ENCODE data around the gene KCNC2.

KCNC2 gene

DNA sequence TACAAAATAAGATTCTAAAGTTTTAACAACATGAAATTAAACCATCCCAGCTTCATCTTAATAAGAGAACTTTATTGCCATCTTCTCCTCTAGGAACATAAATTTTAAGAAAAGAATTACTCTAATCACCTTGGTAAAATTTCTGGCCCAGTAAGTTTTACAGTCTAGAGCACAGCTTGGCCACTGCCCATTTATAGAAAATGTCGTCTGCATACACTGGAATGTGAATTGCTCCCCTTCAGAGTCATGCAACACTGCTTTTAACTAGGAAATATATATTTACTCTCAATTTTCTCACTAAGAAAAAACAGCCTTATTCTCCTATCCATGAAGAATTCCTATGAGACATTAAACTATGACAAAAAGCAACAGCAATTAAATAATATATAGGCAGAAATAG is 48.2 kb downstream of the KCNC2 start:
- DNase-seq = no peak

DNA sequence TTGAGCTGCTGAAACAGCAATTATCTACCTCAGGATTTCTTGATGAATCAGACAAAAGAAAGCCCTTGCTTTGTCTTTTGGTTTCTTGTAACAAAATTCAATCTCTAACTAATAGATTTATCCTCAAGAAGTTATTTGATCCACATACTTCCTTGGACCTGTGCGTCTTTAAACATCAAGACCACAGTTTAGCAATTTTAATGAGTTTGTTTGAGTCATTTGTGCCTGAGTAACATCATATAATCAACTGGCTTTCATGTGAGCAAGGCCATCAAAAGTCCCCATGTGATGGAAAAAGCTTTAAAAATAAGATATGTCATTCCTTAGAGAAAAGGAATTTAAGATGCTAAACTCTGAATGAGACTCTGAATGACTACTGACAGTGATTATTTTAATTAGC is 52.3 kb downstream of the KCNC2 start:
- no peak for DNase-seq

DNA sequence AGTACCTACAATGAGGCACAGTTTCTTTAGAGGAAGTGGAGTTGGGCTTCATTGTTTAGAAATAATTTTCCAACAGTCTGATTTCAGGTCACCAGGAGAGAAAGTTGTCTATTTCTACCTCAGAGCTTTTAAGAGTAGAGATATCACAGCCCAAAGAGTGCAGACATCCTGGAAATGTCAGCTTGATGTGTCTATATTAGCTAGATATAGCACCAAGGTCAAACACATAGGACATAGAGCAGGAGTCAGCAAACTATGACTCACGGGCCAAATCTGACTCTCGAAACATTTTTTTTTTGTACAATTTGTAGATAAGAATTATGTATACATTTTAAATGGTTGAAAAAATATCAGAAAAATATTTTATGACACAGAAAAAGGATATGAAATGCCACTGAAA is 53.7 kb downstream of the KCNC2 start:
- DNase-seq = no peak

DNA sequence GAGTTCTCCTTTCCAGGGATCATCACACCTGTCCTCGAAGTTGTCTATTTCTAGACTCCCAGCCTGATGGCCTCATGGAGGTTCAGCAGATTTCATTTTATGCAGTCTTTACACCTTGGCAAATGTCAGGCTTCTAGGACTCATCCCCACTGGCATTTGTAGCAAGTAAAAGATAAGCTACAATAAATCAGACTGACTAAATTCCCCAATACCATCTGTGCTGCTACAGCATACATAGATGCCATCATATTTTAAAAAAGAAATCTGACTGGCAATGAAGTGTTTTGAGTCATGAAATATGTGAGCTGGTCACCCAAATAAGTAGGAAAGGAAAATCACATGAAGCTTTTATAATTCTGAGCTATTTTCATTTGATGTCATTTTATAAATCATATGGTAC is 55.3 kb downstream of the KCNC2 start:
- DNase-seq = peak in 2 of 56 donors; percentile 1 to 3

DNA sequence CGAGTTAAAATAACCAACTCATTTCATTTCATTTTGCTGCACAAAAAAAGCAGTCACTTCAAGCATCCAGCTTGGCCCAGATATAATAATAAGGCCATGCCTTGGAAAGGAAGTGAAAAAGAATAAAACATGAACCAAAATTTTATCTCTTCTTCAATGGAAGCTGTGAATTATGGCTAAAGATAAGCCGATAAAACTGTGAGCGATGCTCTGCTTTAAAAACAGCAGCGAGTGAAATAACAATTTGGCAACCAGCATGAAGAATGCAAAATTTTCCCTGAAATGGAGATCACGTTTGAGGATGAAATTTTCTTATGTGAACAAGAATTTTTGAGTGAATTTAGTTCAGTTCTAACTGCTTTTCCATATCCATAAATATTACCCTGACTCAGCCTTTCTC is 70.4 kb downstream of the KCNC2 start:
- DNase-seq = no peak

DNA sequence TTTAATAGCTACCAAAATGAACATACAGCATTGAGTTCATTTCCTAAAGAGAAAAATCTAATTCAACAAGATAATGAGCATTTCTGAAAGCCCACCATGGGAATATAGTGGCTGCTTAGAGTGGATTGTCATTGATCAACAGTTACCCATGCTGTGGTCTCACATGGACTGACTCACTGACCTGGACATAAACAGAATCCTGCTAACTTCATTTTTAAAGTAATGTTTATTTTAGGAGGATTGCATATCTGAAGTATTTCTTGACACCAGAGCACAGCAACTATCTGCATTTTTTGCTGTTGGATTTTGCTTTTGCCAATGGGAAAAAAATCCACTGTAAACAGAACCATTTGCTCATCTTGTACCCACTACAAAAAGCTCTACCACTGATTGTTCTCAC is 71.7 kb downstream of the KCNC2 start:
- no peak for DNase-seq

DNA sequence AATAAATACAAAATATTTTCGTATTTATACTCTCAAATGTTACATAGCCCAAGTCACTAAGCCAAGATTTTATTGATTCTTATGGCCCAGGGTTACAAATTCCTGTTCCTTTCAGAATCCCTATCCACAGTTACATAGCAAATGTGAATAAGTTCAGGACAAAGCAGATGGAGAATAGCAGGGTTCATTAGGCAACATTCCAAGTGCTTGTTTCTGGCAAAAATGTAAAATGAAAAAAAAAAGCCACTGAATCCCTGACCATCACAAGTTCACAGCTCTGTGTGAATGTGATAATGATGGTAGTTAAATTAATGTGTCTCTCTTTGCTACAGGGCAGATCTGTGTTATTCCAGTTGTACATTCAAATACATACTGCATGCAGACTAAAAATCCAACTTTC is 74.6 kb downstream of the KCNC2 start:
- no peak for DNase-seq

DNA sequence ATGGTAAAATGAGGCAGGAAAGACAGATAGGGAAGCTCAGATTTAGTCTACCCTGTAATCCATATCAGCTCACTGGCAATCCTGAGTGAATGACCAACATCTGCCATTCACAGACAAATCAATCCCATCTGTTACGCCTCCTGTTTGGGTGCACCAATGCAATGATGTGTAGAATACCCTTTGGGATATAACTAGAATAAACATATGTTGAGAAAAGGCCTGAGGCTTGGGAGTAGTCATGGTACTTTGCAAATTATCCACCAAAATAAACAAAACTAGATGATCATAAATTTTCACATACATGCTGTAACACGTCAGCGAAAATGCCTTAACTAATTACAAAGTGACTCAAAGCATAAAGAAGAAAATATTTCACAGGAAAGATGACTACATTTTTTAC is 78.8 kb downstream of the KCNC2 start:
- no peak for DNase-seq

DNA sequence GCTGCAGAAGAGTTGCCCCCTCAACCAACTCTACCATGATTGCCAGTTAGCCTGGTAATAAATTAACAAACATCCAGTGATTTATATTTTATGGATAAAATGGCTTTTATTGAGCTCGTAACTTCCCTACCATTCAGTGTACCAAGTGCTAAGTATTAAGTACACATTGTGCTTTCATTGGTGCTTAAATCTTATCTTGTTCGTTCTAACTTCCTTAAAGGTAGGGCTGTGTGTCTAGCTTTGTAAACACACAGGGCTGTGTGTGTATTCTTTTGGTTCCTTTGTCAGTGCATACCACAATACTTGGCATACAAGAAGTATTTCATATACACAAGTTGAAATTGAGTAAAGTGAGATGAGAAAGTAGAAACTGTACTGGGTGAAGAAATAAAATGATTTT is 80.4 kb downstream of the KCNC2 start:
- DNase-seq = no peak

DNA sequence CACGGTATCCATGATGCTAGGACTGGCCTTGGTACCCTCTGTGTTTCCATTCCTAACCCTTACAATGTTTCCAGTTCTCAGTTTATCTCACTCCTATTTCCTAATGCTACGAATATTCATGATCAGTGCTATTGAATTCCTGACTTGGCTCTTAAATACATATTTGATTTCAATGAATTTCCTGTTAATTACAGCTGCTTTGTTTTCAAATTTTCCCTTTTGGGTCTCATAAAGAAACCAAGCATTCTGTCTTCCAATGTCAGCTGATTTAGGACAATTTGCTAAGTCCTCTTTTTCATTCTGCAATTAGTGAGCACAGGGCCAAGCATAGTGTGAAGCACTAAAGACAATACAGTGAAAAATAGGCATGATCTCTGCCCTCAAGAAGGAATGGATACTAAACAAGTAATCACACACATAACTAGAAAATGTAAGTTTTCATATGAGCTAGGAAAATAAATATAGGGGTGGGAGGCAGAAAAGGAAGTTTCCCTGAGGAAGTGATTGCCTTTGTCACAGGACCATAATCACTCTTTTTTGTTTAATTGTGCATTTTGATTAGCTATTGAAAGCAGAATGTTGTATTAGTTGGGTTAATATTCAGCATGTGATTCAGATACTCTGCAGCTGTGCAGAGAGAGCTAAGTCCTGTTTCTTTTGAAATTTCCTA is 88.5 kb downstream of the KCNC2 start:
- DNase-seq = no peak

DNA sequence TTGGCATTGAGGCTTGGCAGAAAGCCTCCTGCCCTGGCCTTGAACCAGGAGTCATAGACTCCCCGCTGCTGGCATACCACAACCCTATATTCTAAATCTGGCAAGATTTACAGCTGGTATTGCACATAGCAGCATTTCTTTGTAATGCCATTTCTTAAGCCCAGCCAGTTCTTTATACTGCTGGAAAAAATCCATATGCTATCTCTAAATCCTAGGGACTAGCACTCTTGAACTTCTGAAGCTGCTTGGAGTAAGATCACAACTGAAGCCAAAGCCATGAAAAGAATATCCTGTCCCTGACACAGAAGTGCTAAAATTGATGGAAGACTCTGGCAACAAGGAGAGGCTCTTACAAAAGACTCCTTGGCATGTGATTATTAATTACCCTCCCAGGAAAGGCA is 89.3 kb downstream of the KCNC2 start:
- no peak for DNase-seq

DNA sequence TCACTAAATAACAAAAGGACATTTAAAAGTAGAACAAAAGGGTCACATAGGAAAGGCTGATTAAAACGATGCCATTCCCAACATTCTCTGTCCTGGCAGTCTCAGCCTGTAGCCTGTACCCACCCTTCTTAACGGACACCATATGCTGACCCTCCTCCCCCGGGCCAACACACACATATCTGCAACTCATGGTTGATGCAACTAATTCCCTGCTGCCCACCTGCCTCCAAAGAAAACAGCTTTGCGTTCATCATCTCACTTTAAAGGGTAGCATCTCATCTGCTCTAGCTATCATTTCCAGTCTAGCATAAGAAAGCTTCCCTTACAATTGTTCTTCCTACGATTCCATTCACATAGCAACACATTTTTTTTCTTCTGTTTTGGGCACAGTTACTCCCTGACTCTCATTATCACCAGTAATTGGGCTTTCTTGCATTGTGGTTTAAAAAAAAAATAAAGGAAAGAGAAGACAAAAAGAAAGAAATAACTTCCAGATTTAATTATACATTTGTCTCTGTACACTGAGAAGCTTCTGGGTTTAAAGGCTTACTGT is 92.9 kb downstream of the KCNC2 start:
- DNase-seq = peak in 4 of 56 donors; percentile 0 to 12 (median 2)

DNA sequence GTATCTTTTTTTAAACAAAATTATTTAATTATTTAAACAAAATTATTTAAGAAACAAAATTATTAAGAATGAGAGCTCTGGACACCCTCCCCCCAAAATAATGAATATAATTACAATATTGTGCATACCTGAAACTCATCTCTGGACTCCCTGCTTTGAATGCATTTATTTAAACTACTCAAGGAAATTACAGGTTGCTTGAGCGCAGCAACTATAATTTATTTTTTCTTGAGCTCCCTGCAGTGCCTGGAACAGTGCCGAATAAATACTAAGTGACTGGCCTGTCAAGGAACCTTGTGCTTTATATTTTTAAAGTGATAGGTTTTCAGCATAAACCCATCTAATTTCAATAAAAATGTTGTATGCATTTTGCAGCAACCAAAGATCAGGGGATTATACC is 93.9 kb downstream of the KCNC2 start:
- no peak for DNase-seq

DNA sequence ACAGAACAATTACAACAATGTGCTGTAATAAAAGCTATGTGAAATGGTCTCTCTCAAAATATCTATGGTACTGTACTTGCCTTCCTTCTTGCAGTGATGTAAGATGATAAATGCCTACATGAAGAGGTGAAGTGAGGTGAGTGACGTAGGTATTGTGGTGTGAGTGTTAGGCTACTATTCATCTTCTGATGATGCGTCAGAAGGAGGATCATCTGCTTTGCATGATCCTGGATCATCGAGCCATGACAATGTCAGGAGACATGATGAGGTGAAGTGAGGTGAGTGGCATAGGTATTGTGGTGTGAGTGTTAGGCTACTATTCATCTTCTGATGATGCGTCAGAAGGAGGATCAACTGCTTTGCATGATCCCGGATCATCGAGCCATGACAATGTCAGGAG is 105.8 kb downstream of the KCNC2 start:
- DNase-seq = no peak

DNA sequence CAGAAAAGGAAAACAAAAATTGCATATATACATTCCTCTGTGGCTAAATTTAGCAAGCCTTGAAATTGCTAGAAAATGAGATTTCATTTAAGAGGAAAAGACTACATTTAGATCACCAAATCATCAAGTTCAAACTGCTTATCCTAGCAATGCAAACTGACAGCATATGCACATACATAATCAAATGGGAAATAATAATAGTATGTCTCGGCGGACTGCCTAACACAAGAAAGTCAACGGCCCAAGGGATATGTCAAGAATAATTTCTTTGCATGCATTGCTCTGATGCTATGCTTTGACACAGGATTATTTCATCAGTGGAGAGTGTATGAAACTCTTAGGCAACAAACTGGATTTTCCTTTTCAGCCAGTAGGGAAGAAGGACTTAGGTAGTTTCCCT is 107.9 kb downstream of the KCNC2 start:
- no peak for DNase-seq

DNA sequence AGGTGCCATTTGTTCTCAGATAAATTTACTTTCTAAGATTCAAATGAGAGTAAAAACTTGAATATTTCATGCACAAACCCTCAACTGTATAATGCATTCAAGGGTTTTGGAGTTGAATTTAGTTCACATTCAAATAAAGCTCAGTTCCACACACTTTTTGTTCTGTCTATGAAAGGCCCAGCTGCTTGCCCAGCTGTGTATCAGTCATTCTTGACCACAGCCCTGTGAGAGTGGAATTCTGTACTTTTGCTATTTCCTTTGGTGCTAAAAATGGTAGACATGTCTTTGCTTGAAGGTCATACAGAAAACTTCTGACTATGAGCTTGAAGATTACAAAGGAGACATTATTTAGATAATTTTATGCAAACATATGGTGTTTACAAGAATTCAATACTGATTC is 110.4 kb downstream of the KCNC2 start:
- no peak for DNase-seq

DNA sequence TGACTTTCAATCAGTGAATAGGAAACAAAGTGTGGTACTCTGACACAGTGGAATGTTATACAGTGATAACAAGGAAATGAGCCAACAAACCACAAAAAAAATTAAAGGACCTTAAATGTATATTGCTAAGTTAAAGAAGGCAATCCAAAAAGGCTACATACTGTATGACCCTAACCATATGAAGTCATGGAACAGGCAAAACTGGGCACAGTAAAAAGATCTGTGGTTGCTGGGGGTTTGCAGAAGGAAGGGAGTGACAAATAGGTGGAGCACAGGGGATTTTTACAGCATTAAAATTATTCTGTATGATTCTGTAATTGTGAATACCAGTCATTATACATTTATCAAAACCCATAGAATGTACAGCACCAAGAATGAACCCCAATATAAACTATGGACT is 112.6 kb downstream of the KCNC2 start:
- no peak for DNase-seq

DNA sequence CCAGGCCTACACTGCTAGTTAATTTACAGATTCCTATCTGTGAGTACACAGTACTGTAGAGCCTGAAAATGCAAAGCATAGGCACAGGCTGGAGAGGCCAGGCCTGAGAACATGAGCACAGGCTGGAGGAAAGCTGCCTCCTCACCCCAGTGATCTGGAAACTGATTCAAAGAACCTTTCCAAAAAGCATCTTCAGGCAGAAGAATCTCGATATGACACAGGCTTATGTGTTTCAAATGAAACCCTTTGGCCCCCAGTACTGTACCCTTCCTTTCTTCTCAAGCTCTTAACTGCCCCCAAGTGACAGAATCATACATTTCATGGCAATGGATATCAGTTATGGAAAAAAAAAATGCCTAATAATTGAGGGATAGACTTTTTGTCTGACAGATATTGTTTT is 122.0 kb downstream of the KCNC2 start:
- DNase-seq = no peak

DNA sequence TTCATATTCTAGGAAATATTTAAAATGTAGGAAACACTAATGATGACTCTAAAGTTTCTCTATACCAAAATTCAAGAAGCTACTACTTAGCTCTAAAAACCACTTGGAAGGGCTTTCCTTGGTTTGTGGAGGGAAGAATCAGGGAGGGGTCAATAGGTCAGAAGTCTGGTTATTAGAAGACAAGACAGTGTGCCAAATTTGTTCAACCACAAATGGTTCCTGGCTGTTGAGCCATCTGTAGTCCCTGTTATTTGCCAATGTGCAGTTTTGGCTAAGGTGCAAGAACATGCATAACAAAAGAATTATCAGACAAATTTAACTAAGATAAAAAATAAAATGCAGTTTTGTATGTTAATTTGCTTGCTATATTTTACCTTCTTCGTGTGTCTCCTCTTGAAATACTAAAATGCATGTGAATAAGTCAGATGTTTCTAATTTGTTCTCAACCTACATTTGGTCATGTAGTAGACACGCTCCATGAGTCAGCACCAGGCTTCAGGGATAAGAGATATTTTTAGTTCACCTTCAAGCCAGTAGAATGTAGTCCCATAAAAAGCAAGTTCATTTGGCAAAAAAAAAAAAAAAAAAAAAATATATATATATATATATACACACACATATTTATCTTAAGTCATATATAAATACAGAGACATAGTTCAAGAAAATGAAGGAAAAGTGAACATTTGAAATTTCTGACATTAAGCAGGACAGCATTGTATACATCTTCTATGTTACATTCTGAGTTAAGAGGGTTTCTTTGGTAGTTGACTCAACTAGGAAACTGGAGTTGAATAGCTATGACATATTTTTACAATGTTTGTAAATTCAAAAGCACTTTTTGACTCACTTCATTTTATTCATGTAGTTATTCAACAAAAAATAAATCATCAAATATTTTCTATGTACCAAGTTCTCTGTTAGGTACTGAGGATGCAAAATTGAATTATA is 123.3 kb downstream of the KCNC2 start:
- DNase-seq = no peak

DNA sequence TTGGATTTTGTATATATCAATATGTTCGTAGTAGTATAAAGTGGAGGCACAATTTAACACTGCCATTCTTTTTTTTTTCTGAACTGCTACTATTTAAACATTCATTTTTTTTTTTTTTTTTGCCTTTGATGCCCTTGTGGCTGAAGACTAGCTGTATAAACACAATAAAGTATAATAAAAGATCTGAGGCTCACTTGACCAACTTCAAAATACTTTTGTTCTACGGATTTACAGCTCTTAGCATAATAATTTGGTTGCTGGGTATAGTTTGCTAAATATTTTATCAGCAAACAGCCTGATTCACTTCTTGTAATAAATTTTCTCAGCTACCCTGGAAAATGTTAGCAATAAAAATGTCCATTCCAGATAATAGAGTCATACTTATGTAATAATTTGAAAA is 128.3 kb downstream of the KCNC2 start:
- DNase-seq = no peak

DNA sequence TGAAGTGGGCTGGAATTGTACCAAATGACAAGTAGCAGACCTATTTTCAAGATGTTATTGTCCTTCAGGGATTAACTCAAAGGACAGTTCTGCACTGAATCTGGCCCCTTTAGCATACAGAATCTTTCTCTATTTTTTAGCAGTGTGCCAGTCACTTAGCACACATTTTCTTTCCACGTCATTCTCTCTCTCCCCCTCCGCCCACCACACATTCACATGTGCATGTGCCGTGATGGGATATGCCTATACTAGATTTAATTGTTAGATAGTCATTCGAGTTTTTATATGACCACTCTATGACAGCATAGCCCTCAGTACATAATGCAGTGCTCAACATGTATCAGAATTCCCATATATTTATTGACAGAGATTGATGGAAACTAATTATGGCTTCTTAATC is 129.1 kb downstream of the KCNC2 start:
- DNase-seq = peak in 1 of 56 donors; percentile 0

DNA sequence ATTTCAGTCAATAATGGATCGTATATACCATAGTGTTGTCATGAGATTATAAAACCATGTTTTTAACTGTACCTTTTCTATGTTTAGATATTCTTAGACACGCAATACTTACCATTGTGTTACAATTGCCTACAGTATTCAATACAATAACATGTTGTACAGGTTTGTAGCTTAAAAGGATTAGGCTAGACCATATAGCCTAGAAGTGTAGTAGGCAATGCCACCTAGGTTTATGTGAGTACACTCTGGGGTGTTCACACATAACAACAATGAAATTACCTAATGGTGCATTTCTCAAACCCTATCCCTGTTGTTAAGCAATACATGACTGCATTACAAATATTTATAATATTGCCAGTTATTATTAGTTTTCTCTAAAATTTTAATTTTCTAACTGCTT is 144.2 kb downstream of the KCNC2 start:
- DNase-seq = no peak

DNA sequence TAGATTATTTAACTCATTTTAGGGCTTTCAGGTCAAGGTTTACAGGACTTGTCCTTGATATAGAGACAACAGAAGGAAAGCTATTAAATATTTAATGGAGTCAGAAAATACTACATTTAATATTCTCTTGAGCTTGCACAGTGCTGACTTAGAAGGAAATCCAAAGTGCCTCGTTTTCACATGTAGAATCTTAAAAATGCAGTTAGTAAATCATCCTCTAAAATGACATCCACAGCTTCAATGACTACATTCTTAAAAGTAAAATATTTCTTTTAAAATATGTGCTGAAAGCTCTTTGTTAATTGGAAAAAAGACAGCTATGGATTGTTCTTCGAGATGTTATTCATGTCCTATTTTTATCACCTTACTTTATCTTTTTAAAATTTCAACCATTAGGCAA is 146.9 kb downstream of the KCNC2 start:
- no peak for DNase-seq
